ENCODE results near the gene SURF1. TPM values are rescaled to one million over a fixed set of nuclear protein-coding genes. Genes with fewer than 3 reads are reported as not detected.

The SURF1 gene
- total RNA-seq, 2 experiments from 2014 or later, result 40.6 to 41.9 TPM

GRCh38 chr9:133353548-133353947 lies 2.7 kb downstream of the SURF1 start:
- H3K9me3 Mint-ChIP-seq, result no peaks in the 10 kb centered on the region
- DNase-seq (no peak), ATAC-seq (ENCODE audit: low read depth) (no peak)
- H3K36me3 Mint-ChIP-seq, result peaks cover 30% of the 10 kb centered on the region
- H3K4me1 Mint-ChIP-seq, result peaks cover 37% of the 10 kb centered on the region
- H3K27me3 Mint-ChIP-seq, result no peaks in the 10 kb centered on the region
- H3K27ac Mint-ChIP-seq, result no peak overlapping the region
- no peak overlapping the region for H3K4me3 Mint-ChIP-seq
- POLR2A ChIA-PET, result interaction anchor here (8.3 kb wide), 1 partner anchor 19 kb away, joined by 162 read pairs; no protein-coding TSS in a partner anchor

GRCh38 chr9:133352635-133353340 lies 3.5 kb downstream of the SURF1 start:
- no peak overlapping the region for H3K4me3 Mint-ChIP-seq

GRCh38 chr9:133351908-133352634 lies 4.2 kb downstream of the SURF1 start:
- Mint-ChIP-seq H3K4me1 (peaks cover 25% of the 10 kb centered on the region), H3K27ac (no peak overlapping the region), H3K9me3 (no peaks in the 10 kb centered on the region), H3K36me3 (peaks cover 33% of the 10 kb centered on the region), H3K27me3 (no peaks in the 10 kb centered on the region), H3K4me3 (no peak overlapping the region)
- DNase-seq, result no peak
- ATAC-seq (ENCODE audit: low read depth), result no peak
- POLR2A ChIA-PET, result interaction anchor here (6.5 kb wide), 1 partner anchor 20 kb away, joined by 147 read pairs; no protein-coding TSS in a partner anchor

More at GRCh38 chr9:133352635-133353340, 3.5 kb downstream of the SURF1 start:
- Mint-ChIP-seq H3K4me1 (peaks cover 30% of the 10 kb centered on the region), H3K27me3 (no peaks in the 10 kb centered on the region), H3K36me3 (peaks cover 33% of the 10 kb centered on the region), H3K9me3 (no peaks in the 10 kb centered on the region), H3K27ac (peak overlapping the region; percentile 54)
- DNase-seq (no peak), ATAC-seq (ENCODE audit: low read depth) (no peak)
- POLR2A ChIA-PET, result interaction anchor here (6.5 to 8.3 kb wide), 2 partner anchors 19 to 20 kb away, joined by 147 to 162 read pairs; no protein-coding TSS in a partner anchor

- ATAC-seq (ENCODE audit: low read depth) (no peak), DNase-seq (no peak)
- Mint-ChIP-seq H3K27ac (no peak overlapping the region), H3K27me3 (no peaks in the 10 kb centered on the region), H3K4me3 (no peak overlapping the region), H3K9me3 (no peaks in the 10 kb centered on the region), H3K4me1 (peaks cover 29% of the 10 kb centered on the region), H3K36me3 (peaks cover 35% of the 10 kb centered on the region)
- POLR2A ChIA-PET, result interaction anchor here (6.5 kb wide), 1 partner anchor 21 kb away, joined by 147 read pairs; no protein-coding TSS in a partner anchor
These were observed 4.8 kb downstream of the SURF1 start for GRCh38 chr9:133351526-133351907.

GRCh38 chr9:133349965-133350616 lies 6.2 kb downstream of the SURF1 start:
- no peak overlapping the region for H3K27ac Mint-ChIP-seq
- POLR2A ChIA-PET, result interaction anchor here (1.1 to 6.5 kb wide), 2 partner anchors 10 to 22 kb away, joined by 3 to 147 read pairs; no protein-coding TSS in a partner anchor
- H3K36me3 Mint-ChIP-seq, result peaks cover 40% of the 10 kb centered on the region
- ATAC-seq (ENCODE audit: low read depth) (no peak), DNase-seq (no peak)
- no peak overlapping the region for H3K4me3 Mint-ChIP-seq
- peaks cover 34% of the 10 kb centered on the region for H3K4me1 Mint-ChIP-seq
- no peaks in the 10 kb centered on the region for H3K9me3 Mint-ChIP-seq
- H3K27me3 Mint-ChIP-seq, result no peaks in the 10 kb centered on the region

GRCh38 chr9:133348718-133349573 lies 7.3 kb downstream of the SURF1 start:
- no peaks in the 10 kb centered on the region for H3K27me3 Mint-ChIP-seq
- H3K27ac Mint-ChIP-seq, result peak overlapping the region; percentile 99
- H3K4me3 Mint-ChIP-seq, result peak overlapping the region; percentile 100
- ATAC-seq (ENCODE audit: low read depth) (peak; percentile 5), DNase-seq (no peak)
- POLR2A ChIA-PET, result interaction anchor here (0.7 to 6.5 kb wide), 11 partner anchors 8 to 334 kb away, joined by 3 to 147 read pairs (median 6); partner anchors contain the start of genes STKLD1, SURF1, SURF2 and SURF6
- no peaks in the 10 kb centered on the region for H3K9me3 Mint-ChIP-seq
- H3K4me1 Mint-ChIP-seq, result peaks cover 33% of the 10 kb centered on the region
- peaks cover 40% of the 10 kb centered on the region for H3K36me3 Mint-ChIP-seq

GRCh38 chr9:133347985-133348717 lies 8.1 kb downstream of the SURF1 start, which contains the start of the genes MED22 and RPL7A:
Gene MED22 (minus strand): TSS chr9:133348131. CDS start chr9:133346662, 1,469 bp downstream.
Gene RPL7A (plus strand): TSS chr9:133348218. CDS start chr9:133348244, 26 bp downstream.
- Mint-ChIP-seq H3K27ac (peak within 1 kb of the TSS; percentile 99), H3K36me3 (peaks cover 39% of the 10 kb centered on the region), H3K9me3 (no peaks in the 10 kb centered on the region), H3K27me3 (no peaks in the 10 kb centered on the region), H3K4me1 (peaks cover 30% of the 10 kb centered on the region), H3K4me3 (peak within 1 kb of the TSS; percentile 100)
- POLR2A ChIA-PET, result interaction anchor here (0.7 to 6.5 kb wide), 15 partner anchors 8 to 335 kb away, joined by 3 to 147 read pairs (median 5); partner anchors contain the start of genes STKLD1, SURF1, SURF2 and SURF6
- DNase-seq, result peak; percentile 87
- ATAC-seq (ENCODE audit: low read depth), result peak; percentile 78

GRCh38 chr9:133347515-133347984 lies 8.7 kb downstream of the SURF1 start:
- POLR2A ChIA-PET, result interaction anchor here (0.8 to 6.5 kb wide), 14 partner anchors 8 to 336 kb away, joined by 3 to 147 read pairs (median 5); partner anchors contain the start of genes STKLD1, SURF1, SURF2 and SURF6
- no peaks in the 10 kb centered on the region for H3K9me3 Mint-ChIP-seq
- H3K27me3 Mint-ChIP-seq, result no peaks in the 10 kb centered on the region
- H3K27ac Mint-ChIP-seq, result peak overlapping the region; percentile 99
- DNase-seq (peak; percentile 73), ATAC-seq (ENCODE audit: low read depth) (peak; percentile 37)
- H3K4me3 Mint-ChIP-seq, result peak overlapping the region; percentile 100
- H3K4me1 Mint-ChIP-seq, result peaks cover 30% of the 10 kb centered on the region
- peaks cover 37% of the 10 kb centered on the region for H3K36me3 Mint-ChIP-seq

- POLR2A ChIA-PET, result interaction anchor here (2.8 to 6.5 kb wide), 2 partner anchors 10 to 26 kb away, joined by 30 to 147 read pairs; partner anchors contain the start of genes SURF1 and SURF2
These were observed 10.1 kb downstream of the SURF1 start for GRCh38 chr9:133346021-133346785.

GRCh38 chr9:133345596-133345995 lies 10.7 kb downstream of the SURF1 start:
- H3K4me1 Mint-ChIP-seq, result peaks cover 37% of the 10 kb centered on the region
- H3K9me3 Mint-ChIP-seq, result no peaks in the 10 kb centered on the region
- H3K36me3 Mint-ChIP-seq, result peaks cover 30% of the 10 kb centered on the region
- POLR2A ChIA-PET, result interaction anchor here (1.1 kb wide), 1 partner anchor 29 kb away, joined by 4 read pairs; no protein-coding TSS in a partner anchor
- no peaks in the 10 kb centered on the region for H3K27me3 Mint-ChIP-seq
- H3K27ac Mint-ChIP-seq, result no peak overlapping the region
- no peak overlapping the region for H3K4me3 Mint-ChIP-seq
- ATAC-seq (ENCODE audit: low read depth), result no peak
- no peak for DNase-seq

More at GRCh38 chr9:133346021-133346785, 10.1 kb downstream of the SURF1 start:
- Mint-ChIP-seq H3K9me3 (no peaks in the 10 kb centered on the region), H3K4me1 (peaks cover 34% of the 10 kb centered on the region), H3K27me3 (no peaks in the 10 kb centered on the region), H3K36me3 (peaks cover 32% of the 10 kb centered on the region), H3K27ac (peak overlapping the region; percentile 85), H3K4me3 (peak overlapping the region; percentile 99)
- no peak for ATAC-seq (ENCODE audit: low read depth)
- no peak for DNase-seq

GRCh38 chr9:133344979-133345378 lies 11.3 kb downstream of the SURF1 start:
- Mint-ChIP-seq H3K9me3 (no peaks in the 10 kb centered on the region), H3K4me3 (no peak overlapping the region), H3K36me3 (peaks cover 32% of the 10 kb centered on the region), H3K27me3 (no peaks in the 10 kb centered on the region), H3K27ac (no peak overlapping the region), H3K4me1 (peaks cover 38% of the 10 kb centered on the region)
- POLR2A ChIA-PET, result interaction anchor here (1.1 kb wide), 1 partner anchor 30 kb away, joined by 4 read pairs; no protein-coding TSS in a partner anchor
- no peak for ATAC-seq (ENCODE audit: low read depth)
- no peak for DNase-seq

Measured in activated naive CD8-positive, alpha-beta T cell treated with anti-CD3 and anti-CD28 coated beads, Interleukin-2, amount 10 ng/mL, durations not matched to agents 7 days and 5 days (primary cell).